ENCODE data around the gene SHMT2.

Gene SHMT2

GRCh38 chr12:57196439-57196838 lies 33.1 kb upstream of the SHMT2 start:
- no peak for DNase-seq (ENCODE audit: insufficient read length, low spot score)
- FAIRE-seq = no peak

GRCh38 chr12:57196956-57197355 lies 32.6 kb upstream of the SHMT2 start:
- DNase-seq (ENCODE audit: insufficient read length, low spot score) (no peak), FAIRE-seq (no peak)

GRCh38 chr12:57198329-57198728 lies 31.2 kb upstream of the SHMT2 start:
- no peak for DNase-seq (ENCODE audit: insufficient read length, low spot score)
- no peak for FAIRE-seq

DNA sequence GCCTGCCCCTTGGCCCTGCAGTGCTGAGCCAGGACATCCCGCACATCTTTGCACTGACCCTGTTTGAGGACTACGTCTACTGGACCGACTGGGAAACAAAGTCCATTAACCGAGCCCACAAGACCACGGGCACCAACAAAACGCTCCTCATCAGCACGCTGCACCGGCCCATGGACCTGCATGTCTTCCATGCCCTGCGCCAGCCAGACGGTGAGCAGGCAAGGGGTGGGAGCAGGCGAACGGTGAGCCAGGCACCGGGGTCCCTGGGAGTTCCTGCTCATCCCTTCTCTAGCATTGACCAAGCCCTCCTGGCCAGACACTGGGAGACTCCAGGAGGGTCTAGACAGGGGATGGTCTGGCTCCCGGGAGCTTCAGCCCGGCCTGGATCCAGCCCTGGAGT lies 30.3 kb upstream of the SHMT2 start:
- no peak for FAIRE-seq

DNA sequence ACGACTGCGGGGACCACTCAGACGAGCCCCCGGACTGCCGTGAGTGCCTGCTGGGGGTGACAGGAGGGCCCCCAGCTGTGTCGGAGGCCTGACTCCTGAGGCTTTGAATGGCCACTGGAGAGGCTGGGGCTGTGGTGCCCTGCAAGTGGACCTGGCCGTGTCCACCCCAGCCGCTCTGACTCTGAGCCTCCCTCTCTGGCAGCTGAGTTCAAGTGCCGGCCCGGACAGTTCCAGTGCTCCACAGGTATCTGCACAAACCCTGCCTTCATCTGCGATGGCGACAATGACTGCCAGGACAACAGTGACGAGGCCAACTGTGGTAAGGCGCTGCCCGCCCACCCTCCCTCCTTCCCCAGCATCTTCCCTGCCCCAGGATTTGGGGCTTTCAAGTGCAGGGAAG lies 29.0 kb upstream of the SHMT2 start:
- no peak for FAIRE-seq
- no peak for DNase-seq (ENCODE audit: insufficient read length, low spot score)

More for the DNA sequence above, 30.3 kb upstream of the SHMT2 start:
- DNase-seq (ENCODE audit: insufficient read length, low spot score) = no peak

- DNase-seq (ENCODE audit: insufficient read length, low spot score) (no peak), FAIRE-seq (no peak)
These were observed 28.3 kb upstream of the SHMT2 start for GRCh38 chr12:57201219-57201618.

DNA sequence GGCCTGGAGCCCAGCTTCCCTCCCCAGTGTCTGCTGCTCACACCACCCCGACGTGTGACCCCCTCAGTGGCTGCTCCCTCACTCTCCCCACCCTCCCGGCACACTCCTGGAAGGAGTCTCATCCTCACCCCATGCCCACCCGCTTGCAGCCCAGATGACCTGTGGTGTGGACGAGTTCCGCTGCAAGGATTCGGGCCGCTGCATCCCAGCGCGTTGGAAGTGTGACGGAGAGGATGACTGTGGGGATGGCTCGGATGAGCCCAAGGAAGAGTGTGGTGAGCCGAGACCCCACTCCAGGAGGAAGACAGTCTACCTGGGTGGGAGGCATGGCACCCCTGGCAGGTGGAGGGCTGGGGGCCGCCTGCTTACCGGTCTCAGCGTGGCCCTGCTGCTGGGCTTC lies 27.9 kb upstream of the SHMT2 start:
- DNase-seq (ENCODE audit: insufficient read length, low spot score) (no peak), FAIRE-seq (no peak)

DNA sequence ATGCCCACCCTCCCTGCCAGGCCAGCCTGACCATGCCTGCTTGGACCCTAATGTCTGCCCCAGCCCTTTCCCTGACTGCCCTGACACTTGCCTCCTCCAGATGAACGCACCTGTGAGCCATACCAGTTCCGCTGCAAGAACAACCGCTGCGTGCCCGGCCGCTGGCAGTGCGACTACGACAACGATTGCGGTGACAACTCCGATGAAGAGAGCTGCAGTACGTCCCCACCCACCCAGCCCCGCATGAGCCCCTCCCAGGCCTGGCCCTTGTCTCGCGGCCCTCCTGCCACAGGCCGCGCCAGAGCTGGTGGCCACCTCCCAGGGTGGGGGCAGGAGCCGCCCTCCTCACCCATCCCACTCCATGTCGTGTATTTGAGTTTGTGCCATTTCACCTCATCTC lies 27.2 kb upstream of the SHMT2 start:
- no peak for FAIRE-seq
- DNase-seq (ENCODE audit: insufficient read length, low spot score) = no peak

DNA sequence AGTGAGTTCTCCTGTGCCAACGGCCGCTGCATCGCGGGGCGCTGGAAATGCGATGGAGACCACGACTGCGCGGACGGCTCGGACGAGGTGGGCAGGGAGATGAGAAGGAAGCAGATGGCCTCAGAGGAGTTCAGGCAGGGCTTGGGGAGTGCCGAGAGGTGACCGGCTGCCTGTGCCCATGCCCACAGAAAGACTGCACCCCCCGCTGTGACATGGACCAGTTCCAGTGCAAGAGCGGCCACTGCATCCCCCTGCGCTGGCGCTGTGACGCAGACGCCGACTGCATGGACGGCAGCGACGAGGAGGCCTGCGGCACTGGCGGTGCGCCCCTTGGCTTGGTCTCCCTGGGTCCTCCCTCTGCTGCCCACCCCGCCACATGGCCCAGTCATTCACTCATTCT lies 26.3 kb upstream of the SHMT2 start:
- FAIRE-seq = no peak
- DNase-seq (ENCODE audit: insufficient read length, low spot score) = no peak

DNA sequence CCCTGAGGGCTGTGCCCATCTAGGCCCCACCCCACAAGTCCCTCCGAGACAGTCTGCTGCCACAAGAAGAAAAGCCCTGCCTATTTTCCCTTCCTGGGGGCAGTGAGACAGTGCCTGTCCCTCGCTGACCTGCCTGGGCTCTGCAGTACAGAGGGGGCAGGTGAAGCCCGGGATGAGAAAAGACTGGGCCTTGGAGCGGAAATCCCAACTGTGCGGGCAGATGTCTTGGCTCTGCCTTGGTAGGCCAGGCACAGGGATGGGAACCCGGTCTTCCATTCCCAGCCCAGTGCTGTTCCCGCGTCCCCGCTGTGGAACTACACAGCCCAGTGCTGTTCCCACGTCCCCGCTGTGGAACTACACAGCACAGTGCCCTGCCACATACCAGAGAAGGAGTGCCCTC lies 25.7 kb upstream of the SHMT2 start:
- no peak for DNase-seq (ENCODE audit: insufficient read length, low spot score)
- FAIRE-seq = no peak

DNA sequence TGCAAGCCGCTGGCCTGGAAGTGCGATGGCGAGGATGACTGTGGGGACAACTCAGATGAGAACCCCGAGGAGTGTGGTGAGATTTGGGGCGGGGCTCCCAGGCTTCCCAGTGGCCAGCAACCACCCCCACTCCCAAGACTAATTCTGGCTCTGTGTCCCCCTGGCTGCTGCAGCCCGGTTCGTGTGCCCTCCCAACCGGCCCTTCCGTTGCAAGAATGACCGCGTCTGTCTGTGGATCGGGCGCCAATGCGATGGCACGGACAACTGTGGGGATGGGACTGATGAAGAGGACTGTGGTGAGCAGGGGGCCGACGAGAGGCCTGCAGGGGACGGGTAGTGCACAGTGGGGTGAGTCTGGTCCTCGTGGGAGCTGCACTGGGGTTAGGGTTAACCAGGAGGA lies 25.1 kb upstream of the SHMT2 start:
- DNase-seq (ENCODE audit: insufficient read length, low spot score) (no peak), FAIRE-seq (no peak)

GRCh38 chr12:57205186-57205585 lies 24.3 kb upstream of the SHMT2 start:
- DNase-seq (ENCODE audit: insufficient read length, low spot score) (no peak), FAIRE-seq (no peak)

DNA sequence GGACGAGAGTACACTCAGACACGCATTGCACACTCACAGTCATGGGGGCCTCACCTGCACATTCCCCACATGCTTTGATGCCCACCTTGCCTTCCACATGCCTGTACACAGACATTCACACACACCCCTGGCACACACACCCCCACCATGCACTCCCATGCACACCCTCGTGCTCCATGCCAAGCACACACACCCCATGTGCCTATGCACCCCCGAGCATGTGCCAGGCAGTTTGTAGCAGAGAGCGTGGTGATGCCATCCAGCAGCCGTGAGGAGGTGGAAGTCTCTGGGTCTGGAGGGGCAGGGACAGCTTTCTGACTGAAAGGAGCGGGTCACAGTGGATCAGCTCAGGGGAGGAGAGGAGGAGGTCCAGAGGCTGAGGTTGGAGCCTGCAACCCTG lies 23.6 kb upstream of the SHMT2 start:
- peak; percentile 69 for FAIRE-seq
- DNase-seq (ENCODE audit: insufficient read length, low spot score) = no peak

DNA sequence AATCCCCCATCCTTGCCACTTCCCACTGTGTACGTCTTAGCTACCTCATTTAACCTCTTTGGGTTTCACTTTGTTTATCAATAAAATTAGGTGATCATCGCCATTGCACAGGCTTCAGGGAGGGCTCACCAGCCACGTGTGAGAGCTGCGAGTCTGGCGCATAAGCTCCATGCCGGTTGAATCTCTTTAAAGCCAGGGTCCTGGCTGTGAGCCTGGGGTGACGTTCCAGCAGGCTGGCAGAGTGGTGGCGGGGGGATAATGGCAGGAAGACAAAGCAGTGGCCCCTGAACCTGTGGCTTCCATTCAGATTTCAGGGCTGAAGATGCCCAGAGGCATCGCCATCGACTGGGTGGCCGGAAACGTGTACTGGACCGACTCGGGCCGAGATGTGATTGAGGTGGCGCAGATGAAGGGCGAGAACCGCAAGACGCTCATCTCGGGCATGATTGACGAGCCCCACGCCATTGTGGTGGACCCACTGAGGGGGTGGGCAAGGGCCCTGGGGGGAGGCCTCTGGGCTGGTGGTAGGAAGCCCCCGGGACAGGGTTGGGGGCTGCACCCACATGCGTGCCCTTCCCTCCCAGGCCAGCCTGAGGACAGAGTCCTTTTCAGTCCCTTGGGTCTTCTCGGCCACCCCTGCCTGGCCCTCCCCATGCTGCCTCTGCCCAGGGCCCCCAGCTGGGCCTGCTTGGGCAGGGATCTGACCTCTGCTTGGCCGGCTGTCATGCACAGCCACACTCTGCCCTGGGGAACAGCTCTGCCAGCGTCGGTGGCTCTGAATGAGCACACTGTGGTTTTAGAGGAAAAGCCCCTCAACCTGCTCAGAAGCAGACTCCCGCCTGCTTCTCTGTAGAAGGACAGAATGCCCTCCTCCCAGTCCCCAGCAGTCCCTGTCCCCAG lies 21.5 kb upstream of the SHMT2 start:
- FAIRE-seq = no peak
- DNase-seq (ENCODE audit: insufficient read length, low spot score) = no peak

DNA sequence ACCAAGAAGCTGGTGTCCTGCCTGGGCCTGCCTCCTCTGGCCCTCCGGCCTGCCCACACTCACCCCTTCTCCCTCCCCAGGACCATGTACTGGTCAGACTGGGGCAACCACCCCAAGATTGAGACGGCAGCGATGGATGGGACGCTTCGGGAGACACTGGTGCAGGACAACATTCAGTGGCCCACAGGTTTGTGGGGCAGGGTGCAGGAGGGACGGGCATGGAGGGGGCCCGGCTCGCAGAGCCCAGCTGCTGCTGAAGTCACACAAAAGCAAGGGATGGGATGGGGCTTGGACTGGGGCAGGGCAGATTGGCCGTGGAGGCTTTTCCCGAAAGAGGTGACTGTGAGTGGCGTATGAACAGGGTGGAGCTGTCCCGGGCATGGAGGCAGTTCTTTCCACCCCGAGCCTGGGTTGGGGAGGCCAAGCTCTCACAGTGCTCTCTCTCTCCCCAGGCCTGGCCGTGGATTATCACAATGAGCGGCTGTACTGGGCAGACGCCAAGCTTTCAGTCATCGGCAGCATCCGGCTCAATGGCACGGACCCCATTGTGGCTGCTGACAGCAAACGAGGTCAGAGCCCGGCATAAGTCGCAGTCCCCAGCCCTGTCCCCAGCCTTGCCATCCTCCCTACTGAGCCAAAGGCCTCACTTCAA lies 20.8 kb upstream of the SHMT2 start:
- FAIRE-seq (no peak), DNase-seq (ENCODE audit: insufficient read length, low spot score) (no peak)

GRCh38 chr12:57209916-57210315 lies 19.6 kb upstream of the SHMT2 start:
- FAIRE-seq = no peak
- DNase-seq (ENCODE audit: insufficient read length, low spot score) = no peak

- DNase-seq (ENCODE audit: insufficient read length, low spot score) = no peak
- FAIRE-seq = no peak
These were observed 19.1 kb upstream of the SHMT2 start for GRCh38 chr12:57210461-57210860.

GRCh38 chr12:57210926-57211692 lies 18.4 kb upstream of the SHMT2 start:
- FAIRE-seq = no peak
- no peak for DNase-seq (ENCODE audit: insufficient read length, low spot score)

DNA sequence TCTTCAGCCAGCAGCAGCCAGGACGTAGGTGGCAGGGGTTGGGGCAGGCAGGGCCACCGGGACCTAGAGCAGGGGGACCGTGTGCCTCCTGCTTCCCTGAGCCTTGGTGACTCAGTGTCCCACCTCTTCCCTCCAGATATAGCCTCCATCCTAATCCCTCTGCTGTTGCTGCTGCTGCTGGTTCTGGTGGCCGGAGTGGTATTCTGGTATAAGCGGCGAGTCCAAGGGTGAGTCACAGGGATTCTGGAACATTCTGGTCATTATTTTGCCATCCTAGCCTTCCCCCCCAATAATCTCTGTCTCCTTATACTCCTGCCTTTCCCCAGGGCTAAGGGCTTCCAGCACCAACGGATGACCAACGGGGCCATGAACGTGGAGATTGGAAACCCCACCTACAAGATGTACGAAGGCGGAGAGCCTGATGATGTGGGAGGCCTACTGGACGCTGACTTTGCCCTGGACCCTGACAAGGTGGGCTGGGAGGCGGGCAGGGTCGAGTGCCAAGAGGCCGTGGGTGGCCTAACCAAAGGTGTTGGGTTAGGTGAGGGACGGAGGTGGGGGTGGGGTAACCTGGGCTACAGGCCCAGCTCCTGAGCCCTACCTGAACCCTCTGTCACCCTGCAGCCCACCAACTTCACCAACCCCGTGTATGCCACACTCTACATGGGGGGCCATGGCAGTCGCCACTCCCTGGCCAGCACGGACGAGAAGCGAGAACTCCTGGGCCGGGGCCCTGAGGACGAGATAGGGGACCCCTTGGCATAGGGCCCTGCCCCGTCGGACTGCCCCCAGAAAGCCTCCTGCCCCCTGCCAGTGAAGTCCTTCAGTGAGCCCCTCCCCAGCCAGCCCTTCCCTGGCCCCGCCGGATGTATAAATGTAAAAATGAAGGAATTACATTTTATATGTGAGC lies 17.5 kb upstream of the SHMT2 start:
- DNase-seq (ENCODE audit: insufficient read length, low spot score) (no peak), FAIRE-seq (no peak)

GRCh38 chr12:57212701-57213057 lies 16.8 kb upstream of the SHMT2 start:
- no peak for FAIRE-seq
- DNase-seq (ENCODE audit: insufficient read length, low spot score) = no peak
